ACC112 (cell line): Measurements from ENCODE around the gene STIM2.

ENCODE experiments used
- H2AFZ ChIP-seq: fragments of 200-600 bp; sonication (generic); one replicate; pipeline ENCODE4 v1.6.0; 2017; ENCODE audit warnings: antibody characterized with exemption, low read length; ENCODE audit not compliant: unreplicated experiment
- H3K27ac ChIP-seq: fragments of 200-600 bp; sonication (generic); 2 replicates; pipeline ENCODE4 v1.5.1; 2014; ENCODE audit warnings: low read depth, mild to moderate bottlenecking, antibody characterized with exemption, low read length, moderate library complexity
- H3K27me3 ChIP-seq: fragments of 200-600 bp; sonication (generic); 2 replicates; pipeline ENCODE4 v1.6.1; 2014; ENCODE audit warnings: mild to moderate bottlenecking, antibody characterized with exemption, low read length, moderate library complexity, mixed read lengths; ENCODE audit not compliant: insufficient read depth
- H3K36me3 ChIP-seq: fragments of 200-600 bp; sonication (generic); 2 replicates; pipeline ENCODE4 v1.6.1; 2016; ENCODE audit warnings: mild to moderate bottlenecking, antibody characterized with exemption, low read length, moderate library complexity, mixed read lengths; ENCODE audit not compliant: insufficient read depth
- H3K4me1 ChIP-seq: fragments of 200-600 bp; sonication (generic); one replicate; pipeline ENCODE4 v1.6.1; 2016; ENCODE audit warnings: low read length, mixed read lengths; ENCODE audit not compliant: insufficient read depth, unreplicated experiment, control insufficient read depth
- H3K4me3 ChIP-seq: fragments of 200-600 bp; sonication (generic); 2 replicates; pipeline ENCODE4 v1.5.1; 2014; ENCODE audit warnings: mild to moderate bottlenecking, low read depth, low read length
- H3K79me2 ChIP-seq: fragments of 200-600 bp; sonication (generic); one replicate; pipeline ENCODE4 v1.6.0; 2016; ENCODE audit warnings: low read length; ENCODE audit not compliant: control insufficient read depth, unreplicated experiment, insufficient read depth

STIM2 gene

GRCh38 chr4:26857278-26858034 lies 3.2 kb upstream of the STIM2 start:
- peaks cover 12% of the 10 kb centered on the region for H3K4me1 ChIP-seq
- peaks cover 7% of the 10 kb centered on the region for H3K79me2 ChIP-seq
- H3K27me3 ChIP-seq, result no peaks in the 10 kb centered on the region
- H2AFZ ChIP-seq, result peak overlapping the region; percentile 89
- H3K36me3 ChIP-seq, result no peaks in the 10 kb centered on the region
- peak overlapping the region; percentile 89 for H3K4me3 ChIP-seq
- H3K27ac ChIP-seq, result no peak overlapping the region

- H2AFZ ChIP-seq, result peak overlapping the region; percentile 89
- H3K36me3 ChIP-seq, result no peaks in the 10 kb centered on the region
- peaks cover 16% of the 10 kb centered on the region for H3K4me1 ChIP-seq
- no peaks in the 10 kb centered on the region for H3K27me3 ChIP-seq
- H3K27ac ChIP-seq, result no peak overlapping the region
- H3K79me2 ChIP-seq, result peaks cover 14% of the 10 kb centered on the region
- H3K4me3 ChIP-seq, result peak overlapping the region; percentile 89
Observed at GRCh38 chr4:26858035-26858918, 2.4 kb upstream of the STIM2 start.

- Histone ChIP-seq H3K79me2 (peaks cover 21% of the 10 kb centered on the region), H3K36me3 (no peaks in the 10 kb centered on the region), H3K4me3 (peak overlapping the region; percentile 89), H3K27ac (no peak overlapping the region), H2AFZ (no peak overlapping the region), H3K4me1 (peaks cover 22% of the 10 kb centered on the region), H3K27me3 (no peaks in the 10 kb centered on the region)
Observed at GRCh38 chr4:26858947-26859401, 1.7 kb upstream of the STIM2 start.

- H3K4me3 ChIP-seq, result peak overlapping the region; percentile 89
- no peaks in the 10 kb centered on the region for H3K27me3 ChIP-seq
- H3K27ac ChIP-seq, result no peak overlapping the region
- H3K79me2 ChIP-seq, result peaks cover 26% of the 10 kb centered on the region
- peaks cover 25% of the 10 kb centered on the region for H3K4me1 ChIP-seq
- no peaks in the 10 kb centered on the region for H3K36me3 ChIP-seq
- H2AFZ ChIP-seq, result peak overlapping the region; percentile 65
Observed at GRCh38 chr4:26859762-26860156, 882 bp upstream of the STIM2 start.

- Histone ChIP-seq H3K27me3 (no peaks in the 10 kb centered on the region), H3K27ac (peak overlapping the region; percentile 36; the same call in 1 of the 2 replicates), H2AFZ (peak overlapping the region; percentile 79), H3K4me1 (peaks cover 29% of the 10 kb centered on the region), H3K79me2 (peaks cover 35% of the 10 kb centered on the region), H3K4me3 (peak overlapping the region; percentile 89), H3K36me3 (no peaks in the 10 kb centered on the region)
Observed at GRCh38 chr4:26860922-26861433, 337 bp downstream of the STIM2 start.

GRCh38 chr4:26861434-26862186 lies 969 bp downstream of the STIM2 start:
- H3K27ac ChIP-seq, result peak overlapping the region; percentile 36; the same call in 1 of the 2 replicates
- peaks cover 41% of the 10 kb centered on the region for H3K79me2 ChIP-seq
- H3K4me3 ChIP-seq, result peak overlapping the region; percentile 89
- peaks cover 29% of the 10 kb centered on the region for H3K4me1 ChIP-seq
- H3K36me3 ChIP-seq, result no peaks in the 10 kb centered on the region
- no peaks in the 10 kb centered on the region for H3K27me3 ChIP-seq
- peak overlapping the region; percentile 79 for H2AFZ ChIP-seq

- Histone ChIP-seq H3K4me1 (peaks cover 29% of the 10 kb centered on the region), H3K27ac (no peak overlapping the region), H3K36me3 (no peaks in the 10 kb centered on the region), H3K4me3 (peak overlapping the region; percentile 89), H3K79me2 (peaks cover 41% of the 10 kb centered on the region), H2AFZ (peak overlapping the region; percentile 54), H3K27me3 (no peaks in the 10 kb centered on the region)
Observed at GRCh38 chr4:26862381-26862915, 1.8 kb downstream of the STIM2 start.

GRCh38 chr4:26863512-26863911 lies 2.9 kb downstream of the STIM2 start:
- Histone ChIP-seq H3K4me3 (peak overlapping the region; percentile 48), H3K4me1 (peaks cover 33% of the 10 kb centered on the region), H3K27me3 (no peaks in the 10 kb centered on the region), H3K27ac (no peak overlapping the region), H3K36me3 (no peaks in the 10 kb centered on the region), H2AFZ (no peak overlapping the region), H3K79me2 (peaks cover 50% of the 10 kb centered on the region)

- Histone ChIP-seq H3K36me3 (no peaks in the 10 kb centered on the region), H3K27me3 (no peaks in the 10 kb centered on the region), H3K4me1 (peaks cover 21% of the 10 kb centered on the region), H3K27ac (no peak overlapping the region), H3K79me2 (peaks cover 57% of the 10 kb centered on the region), H3K4me3 (no peak overlapping the region), H2AFZ (no peak overlapping the region)
Observed at GRCh38 chr4:26864899-26865298, 4.3 kb downstream of the STIM2 start.

- no peaks in the 10 kb centered on the region for H3K36me3 ChIP-seq
- no peaks in the 10 kb centered on the region for H3K27me3 ChIP-seq
- H3K27ac ChIP-seq, result no peak overlapping the region
- H3K79me2 ChIP-seq, result peaks cover 57% of the 10 kb centered on the region
- H2AFZ ChIP-seq, result no peak overlapping the region
- H3K4me1 ChIP-seq, result peaks cover 21% of the 10 kb centered on the region
- H3K4me3 ChIP-seq, result no peak overlapping the region
Observed at GRCh38 chr4:26866203-26866602, 5.6 kb downstream of the STIM2 start.
